NCI-H69 (cell line): Measurements from ENCODE around the gene ACTN2.

ENCODE experiments used
- DNase-seq: peaks from one replicate; lab custom pipeline; 2025; lab: John Stamatoyannopoulos, UW

ACTN2 gene

DNA sequence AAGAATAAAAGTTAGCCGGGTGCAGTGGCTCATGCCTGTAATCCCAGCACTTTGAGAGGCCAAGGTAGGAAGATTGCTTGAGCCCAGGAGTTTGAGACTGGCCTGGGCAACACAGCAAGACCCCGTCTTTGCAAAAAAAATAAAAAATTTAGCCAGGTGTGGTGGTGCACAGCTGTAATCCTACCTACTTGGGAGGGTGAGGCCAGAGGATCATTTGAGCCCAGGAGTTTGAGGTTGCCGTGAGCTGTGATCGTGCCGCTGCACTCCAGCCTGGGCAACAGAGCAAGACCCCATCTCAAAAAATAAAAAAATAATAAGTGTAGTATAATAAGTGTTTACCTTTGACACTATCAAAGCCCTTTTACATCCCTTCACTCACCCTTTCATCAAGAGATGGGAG is 5.0 kb downstream of the ACTN2 start:
- DNase-seq: no peak

DNA sequence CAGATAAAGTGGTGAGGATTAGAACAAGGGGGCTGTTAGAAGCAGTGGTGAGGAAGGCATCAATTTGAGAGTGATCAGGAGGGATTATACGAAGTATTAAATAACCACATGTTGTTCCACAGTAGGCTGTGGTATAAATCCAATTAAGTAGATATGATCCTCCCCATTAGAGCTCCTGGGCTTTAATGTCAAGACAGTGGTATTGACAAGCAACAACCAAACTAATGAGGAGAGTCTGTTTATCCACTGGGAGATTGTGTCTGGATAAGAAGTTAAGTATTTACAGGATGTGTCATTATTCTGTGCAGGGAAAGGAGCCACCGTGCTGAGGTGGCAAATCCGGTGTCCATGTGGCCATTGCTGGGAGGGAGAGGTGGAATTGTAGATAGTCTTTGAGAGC is 5.8 kb downstream of the ACTN2 start:
- no peak for DNase-seq

DNA sequence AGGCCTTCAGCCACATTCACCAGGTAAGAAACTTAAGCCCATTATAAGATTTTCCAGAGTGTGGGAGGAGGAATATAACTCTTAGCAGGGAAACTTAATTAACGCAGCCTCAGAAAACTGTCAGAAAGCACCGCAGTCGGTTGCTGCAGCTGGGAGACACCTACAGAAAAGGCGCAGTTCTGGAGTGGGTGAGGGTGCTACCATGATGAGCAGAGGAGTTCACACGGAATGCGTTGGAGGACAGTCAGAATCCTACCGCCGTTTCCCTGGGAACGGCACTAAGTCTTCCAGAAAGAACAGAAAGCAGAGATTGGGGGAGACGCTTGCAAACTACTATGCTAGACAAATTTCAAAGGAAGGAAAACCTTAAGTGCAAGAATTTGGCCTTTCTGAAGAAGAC is 6.4 kb downstream of the ACTN2 start:
- no peak for DNase-seq

DNA sequence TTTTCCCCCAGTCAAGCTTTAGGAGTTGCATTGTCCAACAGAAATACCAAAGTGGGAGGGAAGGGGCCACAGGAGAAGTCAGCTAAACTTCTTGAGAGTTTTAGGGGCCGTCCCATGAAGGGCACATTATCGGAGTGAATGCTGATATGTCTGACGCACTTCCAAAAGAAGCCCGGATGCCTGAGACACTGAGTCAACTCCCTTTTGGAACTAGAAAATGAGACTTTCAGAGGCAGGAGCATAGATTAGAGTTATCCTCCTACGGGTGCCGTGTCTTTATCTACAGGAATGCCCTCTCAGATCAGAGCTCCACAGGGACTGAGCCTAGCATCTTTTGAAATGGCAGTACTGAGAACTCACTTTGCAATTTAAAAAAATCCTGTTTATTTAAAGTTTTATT is 13.1 kb downstream of the ACTN2 start:
- DNase-seq: no peak

DNA sequence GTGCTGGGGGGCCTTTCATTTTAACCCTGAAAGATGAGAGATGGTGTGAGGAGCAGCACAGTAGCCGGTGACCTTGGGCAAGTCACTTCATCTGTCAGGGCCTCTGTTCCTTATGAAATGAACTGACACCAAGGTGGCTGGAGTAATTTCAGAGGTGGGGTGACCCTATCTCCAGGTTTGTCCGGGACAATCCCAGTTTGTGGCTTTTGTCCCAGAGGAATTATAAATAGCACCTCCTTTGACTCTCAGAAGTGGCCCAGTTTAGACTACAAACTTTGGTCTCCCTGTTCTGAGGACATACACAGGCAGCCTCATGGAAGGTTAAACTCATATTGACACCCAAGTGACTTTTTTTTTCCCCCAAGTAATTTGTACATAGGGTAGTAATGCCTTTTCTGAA is 14.6 kb downstream of the ACTN2 start:
- no peak for DNase-seq

DNA sequence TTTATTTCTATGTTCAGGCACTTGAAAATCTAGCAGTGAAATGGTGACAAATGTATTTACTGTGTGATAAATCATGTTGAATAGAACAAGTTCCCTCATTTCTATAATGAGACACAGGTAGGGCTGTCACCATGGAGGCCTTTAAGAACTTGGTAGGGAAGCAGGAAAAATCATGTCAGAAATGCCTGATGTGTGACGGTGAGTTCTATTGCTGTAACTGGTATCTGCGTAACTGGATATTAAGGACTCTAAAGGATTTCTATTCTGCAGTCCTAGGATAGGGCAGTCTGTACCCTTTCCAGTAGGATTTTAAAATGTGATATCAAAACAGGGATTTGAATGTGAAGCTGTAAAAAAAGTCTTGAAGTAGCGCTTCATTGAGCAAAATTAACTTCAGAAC is 15.5 kb downstream of the ACTN2 start:
- no peak for DNase-seq

DNA sequence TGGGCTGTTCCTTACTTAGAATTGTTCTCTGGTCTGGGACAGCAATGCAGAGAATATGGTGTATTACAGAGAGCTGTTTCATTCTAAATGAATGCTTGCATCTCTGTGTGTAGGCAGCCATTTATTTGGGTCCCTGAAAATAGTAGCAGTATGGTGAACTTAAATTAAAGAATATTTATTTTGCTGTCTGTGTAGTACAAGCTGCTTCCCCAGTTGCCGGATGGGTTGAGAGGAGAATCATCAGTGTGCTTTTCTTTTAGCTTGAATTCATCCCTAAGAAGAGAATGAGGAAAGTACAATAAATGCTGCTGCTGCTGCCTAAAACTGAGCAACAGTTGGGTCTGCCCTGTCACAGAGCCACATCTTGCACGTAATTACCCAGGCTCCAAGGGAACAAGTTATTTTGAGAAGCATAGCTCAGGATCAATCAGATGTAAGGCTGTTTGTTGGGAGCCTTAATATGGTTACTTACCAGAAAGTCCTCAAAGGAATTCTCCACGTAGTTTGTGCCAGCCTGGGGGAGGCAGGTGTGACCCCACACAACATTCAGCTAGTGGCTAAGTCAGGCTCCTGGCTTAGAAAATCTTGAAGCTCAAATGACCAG is 16.6 kb downstream of the ACTN2 start:
- no peak for DNase-seq

DNA sequence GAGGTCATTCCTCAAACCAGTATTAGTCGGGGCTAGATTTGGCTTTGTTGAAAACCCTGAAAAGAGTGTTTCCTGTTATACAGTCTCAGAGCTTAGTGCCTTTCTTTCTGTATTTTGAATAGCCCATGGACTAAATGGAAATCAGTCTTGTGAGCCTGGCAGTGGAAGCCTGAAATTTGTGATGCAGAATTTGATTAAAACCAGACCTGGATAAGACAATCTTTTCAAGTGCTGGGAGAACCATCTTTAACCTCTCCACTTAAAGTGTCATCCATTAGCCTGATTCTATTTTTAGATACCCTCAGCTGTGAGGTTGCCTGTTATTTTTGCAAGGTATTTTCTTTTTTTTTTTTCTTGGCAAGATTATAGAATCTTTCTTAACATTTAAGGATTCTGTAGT is 19.5 kb downstream of the ACTN2 start:
- no peak for DNase-seq

DNA sequence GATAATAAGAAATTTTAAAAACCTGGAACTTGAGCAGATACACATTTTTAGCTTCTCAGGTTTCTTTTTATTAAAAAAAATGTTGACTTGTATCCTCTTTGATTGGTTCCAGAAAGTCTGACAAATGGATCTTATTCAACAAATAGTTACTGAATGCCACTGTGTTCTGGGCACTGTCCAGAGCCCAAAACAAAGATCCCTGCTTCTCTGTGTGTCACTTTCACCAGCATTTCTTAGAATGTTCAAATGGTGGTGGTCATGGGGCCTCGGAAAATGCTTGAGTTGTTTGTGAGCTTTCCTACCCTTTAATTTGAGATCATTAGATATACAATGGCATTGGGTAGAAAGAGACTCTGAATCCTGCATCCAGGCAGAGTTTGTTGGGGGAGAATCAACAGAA is 19.9 kb downstream of the ACTN2 start:
- DNase-seq: no peak

DNA sequence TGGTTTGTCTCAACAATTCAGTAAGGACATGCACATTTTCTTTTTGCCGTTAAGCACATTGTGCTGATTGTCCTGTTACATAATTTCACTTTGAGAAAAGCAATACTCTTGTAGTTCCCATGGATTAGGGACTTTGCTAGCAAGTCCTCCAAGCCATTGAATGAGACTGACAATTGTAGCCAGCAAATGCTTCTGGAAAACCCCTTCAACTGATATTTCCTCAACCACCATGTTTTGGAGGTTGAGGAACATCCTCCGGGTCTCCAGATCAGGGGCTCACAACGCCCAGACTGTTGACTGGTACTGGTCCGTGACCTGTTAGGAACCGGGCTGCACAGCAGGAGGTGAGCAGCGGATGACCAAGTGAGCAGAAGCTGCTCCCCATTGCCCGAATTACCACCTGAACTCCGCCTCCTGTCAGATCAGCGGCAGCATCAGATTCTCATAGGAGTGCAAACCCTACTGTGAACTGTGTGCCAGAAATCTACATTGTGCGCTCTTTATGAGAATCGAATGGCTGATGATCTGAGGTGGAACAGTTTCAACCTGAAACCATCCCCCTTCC is 24.1 kb downstream of the ACTN2 start:
- DNase-seq: no peak

DNA sequence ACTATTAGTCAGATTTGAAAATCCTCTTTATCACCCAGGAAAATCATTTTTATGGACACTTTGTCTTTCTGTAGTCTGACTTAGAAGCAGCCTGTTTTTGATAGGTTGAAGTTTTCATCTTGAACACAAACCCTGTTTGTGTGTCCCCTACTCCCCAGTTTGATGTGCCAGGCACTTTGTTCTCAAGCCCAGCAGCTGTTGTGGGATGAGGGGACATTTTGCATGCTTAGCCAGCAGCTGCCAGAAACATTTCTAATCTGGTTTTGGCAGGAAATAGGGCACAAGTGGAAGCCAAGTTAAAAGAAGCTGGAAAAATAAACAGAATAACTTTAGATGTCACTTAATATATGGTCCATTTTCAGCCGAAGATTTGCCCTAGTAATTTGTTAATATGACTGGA is 29.9 kb downstream of the ACTN2 start:
- no peak for DNase-seq

DNA sequence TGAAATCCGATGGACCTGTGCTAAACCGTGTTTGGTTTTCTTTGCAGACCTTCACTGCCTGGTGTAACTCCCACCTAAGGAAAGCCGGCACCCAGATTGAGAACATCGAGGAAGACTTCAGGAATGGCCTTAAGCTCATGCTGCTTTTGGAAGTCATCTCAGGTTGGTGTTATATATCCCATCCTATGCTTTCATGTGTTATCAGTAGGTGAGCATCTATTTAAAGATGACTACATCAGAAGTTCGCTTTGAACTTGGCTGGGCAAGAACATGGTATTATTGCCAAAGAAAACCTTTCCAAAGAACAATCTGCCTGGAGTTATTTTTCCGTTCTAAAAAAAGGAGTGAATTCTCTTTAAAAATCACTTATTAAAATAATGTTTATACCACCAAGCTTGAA is 31.5 kb downstream of the ACTN2 start:
- no peak for DNase-seq

DNA sequence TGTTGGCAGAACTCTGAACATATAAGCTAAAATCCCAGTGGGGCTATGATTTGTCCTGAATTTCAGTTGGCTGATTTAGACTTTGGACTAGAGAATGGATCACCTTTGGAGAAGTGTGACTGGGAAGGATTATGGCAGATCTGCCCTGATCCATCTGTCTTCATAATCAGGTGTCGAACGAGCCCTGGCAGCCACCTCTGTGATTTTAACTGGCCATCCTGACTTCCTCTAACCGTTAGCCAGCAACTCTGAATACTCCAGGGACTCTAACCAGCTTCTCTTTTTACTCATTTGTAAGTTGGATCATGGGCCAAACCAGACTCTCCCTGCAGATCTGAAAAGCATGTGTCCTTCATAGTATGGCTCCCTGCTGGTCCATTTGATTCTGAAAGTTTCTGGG is 32.0 kb downstream of the ACTN2 start:
- DNase-seq: no peak

DNA sequence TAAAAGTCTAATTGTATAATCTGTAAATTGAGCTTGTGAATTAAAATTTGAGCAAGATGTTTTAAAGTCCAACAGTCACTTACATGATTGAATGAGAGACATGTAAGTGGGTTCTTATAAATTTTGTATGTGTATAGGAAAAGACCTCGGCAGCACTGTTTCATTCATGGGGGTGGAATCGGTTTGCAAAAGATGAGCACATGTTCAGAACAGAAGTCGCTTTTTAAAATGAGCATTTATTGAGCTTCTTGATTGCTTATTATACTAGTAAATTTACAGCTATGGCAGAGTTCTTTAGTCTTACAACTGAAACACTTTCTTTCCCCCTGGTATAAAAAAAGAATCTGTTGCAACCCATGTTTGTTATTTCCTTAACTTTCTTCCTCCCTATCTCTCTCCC is 33.9 kb downstream of the ACTN2 start:
- DNase-seq: no peak

DNA sequence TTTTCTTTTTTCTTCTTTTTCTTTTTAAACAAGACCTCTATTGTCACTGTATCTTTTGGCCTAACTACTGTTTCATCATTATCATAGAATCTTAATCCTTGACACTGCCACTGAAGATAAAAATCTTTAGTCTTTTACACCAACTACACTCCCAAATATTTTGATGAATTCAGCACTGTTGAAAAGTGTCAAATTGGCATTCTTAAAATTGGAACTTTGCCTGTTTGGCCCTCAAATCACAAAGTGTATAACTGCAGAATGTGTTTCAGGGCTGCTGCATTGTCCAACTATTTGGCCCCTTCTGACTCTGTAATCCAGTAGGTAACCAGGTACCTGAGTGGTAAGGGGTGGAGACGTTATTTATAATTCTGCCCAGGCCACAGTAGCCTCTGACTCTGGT is 34.3 kb downstream of the ACTN2 start:
- DNase-seq: no peak

DNA sequence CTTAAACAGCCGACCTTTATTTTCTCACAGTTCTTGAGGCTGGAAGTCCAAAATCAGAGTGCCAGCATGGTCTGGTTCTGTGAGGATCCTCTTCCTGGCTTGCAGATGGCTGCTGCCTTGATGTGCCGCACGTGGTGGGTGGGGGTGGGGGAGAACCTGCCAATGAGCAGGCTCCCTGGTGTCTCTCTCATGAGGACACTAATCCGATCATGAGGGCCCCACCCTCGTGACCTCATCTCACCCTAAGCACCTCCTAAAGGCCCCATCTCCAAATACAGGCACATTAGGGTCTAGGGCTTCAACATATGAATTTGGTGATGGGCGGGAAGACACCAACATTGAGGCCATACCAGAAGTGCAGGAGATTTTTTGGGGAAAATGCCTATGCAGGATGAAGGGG is 37.8 kb downstream of the ACTN2 start:
- no peak for DNase-seq

DNA sequence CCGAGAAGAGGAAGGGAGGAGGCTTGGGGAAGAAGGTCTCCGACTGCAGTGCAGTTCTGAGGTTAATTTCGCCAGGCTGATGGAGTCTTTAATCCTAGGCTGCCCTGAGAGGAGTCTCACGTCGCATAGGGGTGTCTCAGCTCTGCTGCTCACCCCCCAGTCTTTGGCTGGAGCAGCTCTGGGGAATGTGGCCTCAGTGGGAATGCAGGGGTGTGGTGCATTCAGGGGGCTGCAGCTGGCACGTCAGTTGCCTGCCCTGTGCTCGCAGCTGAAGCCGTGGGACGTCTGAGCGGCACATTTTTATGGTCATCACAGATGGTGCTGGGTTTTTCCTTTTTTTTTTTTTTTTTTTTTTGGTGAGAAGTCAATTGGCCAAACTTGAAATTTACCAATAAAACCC is 38.2 kb downstream of the ACTN2 start:
- DNase-seq: no peak

DNA sequence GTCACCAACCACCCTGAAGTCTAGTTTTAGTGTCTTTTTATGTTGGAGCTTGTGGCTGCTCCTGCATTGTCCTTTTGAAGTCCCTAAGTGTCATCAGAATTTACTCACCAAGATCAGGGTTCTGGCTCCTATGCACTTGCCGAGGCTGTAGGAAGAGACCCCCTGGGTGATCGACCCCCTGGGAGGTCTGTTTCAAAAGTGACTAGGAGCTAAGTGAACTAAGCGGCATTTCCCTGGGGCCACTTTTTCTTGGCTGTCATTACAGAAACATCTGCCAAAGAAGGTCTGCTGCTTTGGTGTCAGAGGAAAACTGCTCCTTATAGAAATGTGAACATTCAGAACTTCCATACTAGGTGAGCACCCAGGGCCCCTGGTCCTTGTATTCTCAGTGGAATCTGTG is 39.4 kb downstream of the ACTN2 start:
- no peak for DNase-seq

DNA sequence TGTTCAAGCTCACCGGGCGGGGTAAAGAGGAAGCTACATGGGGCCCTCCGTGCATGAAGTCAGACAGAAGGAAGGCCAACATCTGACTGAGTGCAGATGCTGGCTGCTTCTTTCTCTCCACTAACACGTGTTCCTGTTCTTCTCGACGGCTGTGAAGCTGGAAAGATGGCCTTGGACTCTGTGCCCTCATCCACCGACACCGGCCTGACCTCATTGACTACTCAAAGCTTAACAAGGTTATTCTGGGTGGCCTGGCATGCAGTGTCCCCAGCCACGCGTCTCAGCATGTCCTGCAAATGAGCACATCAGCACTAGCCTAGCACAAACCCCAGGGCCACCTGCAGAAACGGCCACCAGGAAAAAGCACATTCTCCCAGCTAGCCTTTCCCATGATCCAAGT is 41.2 kb downstream of the ACTN2 start:
- DNase-seq: no peak

DNA sequence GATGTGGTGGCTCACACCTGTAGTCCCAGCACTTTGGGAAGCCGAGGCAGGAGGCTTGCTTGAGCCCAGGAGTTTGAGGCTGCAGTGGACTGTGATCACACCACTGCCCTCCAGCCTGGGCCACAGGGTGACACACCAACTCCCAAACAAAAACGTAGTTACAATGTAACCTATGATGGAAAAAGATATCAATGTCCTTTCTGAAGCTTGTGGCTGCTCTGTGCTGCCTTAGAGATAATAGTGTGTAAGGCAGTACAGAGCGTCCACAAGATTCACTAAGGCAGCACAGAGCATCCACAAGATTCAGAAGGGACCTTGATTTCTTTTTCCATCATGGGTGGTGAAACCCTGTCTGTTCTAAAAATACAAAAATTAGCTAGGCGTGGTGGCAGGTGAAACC is 42.5 kb downstream of the ACTN2 start:
- no peak for DNase-seq

DNA sequence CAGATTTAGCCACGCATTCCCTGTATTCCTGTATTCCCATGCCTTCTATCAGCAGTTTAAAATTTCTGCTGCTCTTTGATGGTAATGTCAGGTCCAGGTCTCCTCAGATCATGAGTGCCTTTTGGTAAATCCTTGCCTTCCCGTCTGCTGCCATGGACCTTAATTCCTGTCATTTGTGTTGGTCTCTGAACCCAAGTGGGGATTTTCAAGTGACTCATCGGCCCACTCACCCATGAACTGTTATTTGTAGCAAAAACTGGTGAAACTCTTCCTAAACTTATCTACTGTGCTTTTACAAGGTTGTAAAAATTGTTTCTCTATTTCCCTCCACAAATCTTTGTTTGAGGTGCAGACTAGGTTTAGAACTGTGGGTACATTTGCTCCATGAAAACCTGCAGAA is 47.4 kb downstream of the ACTN2 start:
- DNase-seq: no peak

DNA sequence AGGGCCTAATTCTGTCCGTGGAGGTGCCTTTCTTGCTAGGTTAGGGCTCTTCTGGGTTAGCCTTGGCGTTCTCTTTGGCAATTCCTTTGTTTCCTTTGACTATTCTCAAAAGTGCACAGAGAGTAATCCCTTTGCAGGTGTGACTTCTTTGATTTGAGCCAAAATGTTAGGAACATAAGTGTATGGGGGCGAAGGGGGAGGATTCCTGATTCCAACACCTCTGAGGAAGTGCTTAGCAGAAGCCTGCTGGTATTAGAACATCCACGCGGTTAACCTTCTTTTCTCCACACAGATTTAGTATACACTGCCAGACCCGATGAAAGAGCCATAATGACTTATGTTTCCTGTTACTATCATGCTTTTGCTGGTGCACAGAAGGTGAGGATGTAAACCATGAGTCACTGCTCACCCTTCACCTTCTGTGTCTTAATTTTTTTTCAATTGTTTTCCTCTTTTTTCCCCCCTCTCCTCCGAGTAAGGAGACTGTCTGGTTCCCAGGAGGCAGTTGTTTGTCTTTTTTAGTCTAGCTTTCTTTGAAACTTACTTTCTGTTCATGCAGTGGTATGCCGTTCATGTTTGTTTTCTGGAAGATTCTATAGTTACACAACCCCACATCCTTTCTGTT is 48.0 kb downstream of the ACTN2 start:
- DNase-seq: no peak

DNA sequence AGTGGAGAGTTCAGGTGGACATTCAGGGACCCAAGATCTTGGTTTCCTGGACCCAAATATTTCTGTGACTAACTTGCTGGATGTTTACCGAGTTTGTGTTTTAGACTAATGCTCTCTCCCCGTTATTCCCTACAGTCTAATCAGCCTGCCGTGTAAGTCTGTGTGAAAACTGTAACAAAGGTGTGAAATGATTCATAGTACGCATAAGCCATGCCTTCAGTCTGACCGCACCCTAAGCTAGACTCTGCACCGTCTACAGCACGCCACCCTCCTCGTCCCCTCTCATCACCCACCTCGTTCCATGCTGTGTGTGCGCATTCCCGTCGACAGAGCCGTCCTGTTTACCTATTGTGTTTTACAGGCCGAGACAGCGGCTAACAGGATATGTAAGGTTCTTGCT is 50.5 kb downstream of the ACTN2 start:
- DNase-seq: no peak

DNA sequence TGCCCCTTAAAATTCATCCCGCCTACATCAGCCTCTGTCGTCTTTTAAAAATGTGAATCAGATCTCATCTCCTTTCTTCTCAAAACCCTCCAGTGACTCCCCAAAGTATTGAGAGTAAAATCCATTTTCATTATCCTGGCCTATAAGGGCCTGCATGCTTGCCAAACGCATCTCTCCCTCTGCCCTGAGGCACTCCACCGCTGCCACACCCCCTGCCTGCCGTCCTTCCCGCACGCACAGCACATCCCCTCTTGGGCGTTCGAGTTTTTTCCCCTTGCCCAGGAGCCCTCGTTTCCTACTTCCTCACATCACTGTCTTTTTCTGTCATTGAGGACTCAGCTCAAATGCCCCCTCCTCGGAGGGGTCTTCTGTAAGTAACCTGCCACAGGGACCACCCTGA is 55.5 kb downstream of the ACTN2 start:
- DNase-seq: no peak
